Activated CD4-positive, alpha-beta memory T cell treated with anti-CD3 and anti-CD28 coated beads, Interleukin-2, amount 10 ng/mL, durations not matched to agents 7 days and 5 days (primary cell): ENCODE data around the gene PRKG1. TPM values are rescaled to one million over a fixed set of nuclear protein-coding genes. Genes with fewer than 3 reads are reported as not detected.

Source experiments
- CTCF ChIA-PET: fragments of 350-600 bp; sonication (Branson Sonifier 250); formaldehyde crosslinking; loops from one replicate; lab custom pipeline; 2021; ENCODE audit warnings: antibody characterized with exemption, inconsistent platforms; lab: Charles Lee
- POLR2A ChIA-PET: fragments of 350-600 bp; sonication (Branson Sonifier 250); formaldehyde crosslinking; loops from one replicate; lab custom pipeline; 2021; ENCODE audit warnings: antibody characterized with exemption; lab: Charles Lee
- DNase-seq: peaks from one replicate; pipeline ENCODE4 v3.0.0-alpha.2; 2020
- H3K27ac Mint-ChIP-seq: one replicate; pipeline ENCODE4 v1.8.0; 2021; ENCODE audit warnings: mild to moderate bottlenecking, mixed read lengths
- H3K27me3 Mint-ChIP-seq: one replicate; pipeline ENCODE4 v1.8.0; 2021; ENCODE audit warnings: mixed read lengths
- H3K36me3 Mint-ChIP-seq: one replicate; pipeline ENCODE4 v1.8.0; 2021; ENCODE audit warnings: low read depth, mixed read lengths
- H3K4me1 Mint-ChIP-seq: one replicate; pipeline ENCODE4 v1.8.0; 2021; ENCODE audit warnings: mixed read lengths
- H3K4me3 Mint-ChIP-seq: one replicate; pipeline ENCODE4 v1.8.0; 2021; ENCODE audit warnings: mild to moderate bottlenecking, mixed read lengths
- H3K9me3 Mint-ChIP-seq: one replicate; pipeline ENCODE4 v1.8.0; 2021; ENCODE audit warnings: mixed read lengths
- total RNA-seq, 2 experiments: library from RNA; stranded (reverse); gene quantifications; one replicate each; pipeline ENCODE4 v1.2.3, GENCODE V29; 2021

The PRKG1 gene
- total RNA-seq, 2 experiments from 2014 or later, result not detected

DNA sequence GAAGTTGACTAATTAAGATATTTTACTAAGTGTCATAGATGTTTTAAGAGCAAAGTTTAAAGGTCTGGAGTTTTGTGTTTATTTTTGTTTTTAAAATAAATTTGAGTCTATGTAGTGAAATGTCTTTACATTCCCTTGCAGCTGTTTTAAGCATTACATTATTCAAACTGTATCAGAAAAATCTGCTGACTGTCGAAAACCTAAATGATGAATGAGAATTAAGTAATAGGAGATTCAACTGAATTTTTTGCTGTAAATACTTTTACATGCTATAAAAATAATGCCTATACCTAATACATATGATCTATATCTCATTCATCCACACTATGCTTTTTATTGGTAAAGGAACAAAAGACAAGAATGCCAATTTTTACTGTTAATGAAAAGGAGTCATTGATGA lies 397.9 kb downstream of the PRKG1 start:
- Mint-ChIP-seq H3K9me3 (no peaks in the 10 kb centered on the region), H3K27me3 (no peaks in the 10 kb centered on the region), H3K4me3 (no peak overlapping the region), H3K27ac (no peak overlapping the region), H3K4me1 (no peaks in the 10 kb centered on the region), H3K36me3 (no peaks in the 10 kb centered on the region)
- DNase-seq, result no peak
- ChIA-PET CTCF (no interaction called here), POLR2A (no interaction called here)

DNA sequence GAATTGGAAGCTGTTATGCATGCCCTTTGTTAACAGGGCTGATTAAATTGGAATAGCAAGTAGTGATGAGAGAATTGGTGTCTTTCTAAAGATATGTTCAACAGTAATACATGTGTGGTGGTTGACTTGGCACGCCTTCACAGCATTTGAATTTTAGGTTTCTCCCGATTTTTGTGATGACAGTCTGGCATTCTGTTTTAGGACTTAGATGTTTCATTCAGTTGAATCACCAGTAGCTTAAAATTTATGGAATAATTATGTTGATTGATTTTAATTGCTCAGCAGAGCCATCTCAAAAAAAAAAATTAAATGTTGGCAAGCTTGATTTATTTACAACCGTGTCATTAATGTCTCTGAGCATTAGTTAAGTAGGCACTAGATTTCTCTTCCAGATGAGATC lies 405.4 kb downstream of the PRKG1 start:
- no peaks in the 10 kb centered on the region for H3K4me1 Mint-ChIP-seq
- POLR2A ChIA-PET, result no interaction called here
- no peaks in the 10 kb centered on the region for H3K9me3 Mint-ChIP-seq
- H3K4me3 Mint-ChIP-seq, result no peak overlapping the region
- H3K27me3 Mint-ChIP-seq, result no peaks in the 10 kb centered on the region
- no peaks in the 10 kb centered on the region for H3K36me3 Mint-ChIP-seq
- CTCF ChIA-PET, result no interaction called here
- DNase-seq, result no peak
- H3K27ac Mint-ChIP-seq, result no peak overlapping the region

DNA sequence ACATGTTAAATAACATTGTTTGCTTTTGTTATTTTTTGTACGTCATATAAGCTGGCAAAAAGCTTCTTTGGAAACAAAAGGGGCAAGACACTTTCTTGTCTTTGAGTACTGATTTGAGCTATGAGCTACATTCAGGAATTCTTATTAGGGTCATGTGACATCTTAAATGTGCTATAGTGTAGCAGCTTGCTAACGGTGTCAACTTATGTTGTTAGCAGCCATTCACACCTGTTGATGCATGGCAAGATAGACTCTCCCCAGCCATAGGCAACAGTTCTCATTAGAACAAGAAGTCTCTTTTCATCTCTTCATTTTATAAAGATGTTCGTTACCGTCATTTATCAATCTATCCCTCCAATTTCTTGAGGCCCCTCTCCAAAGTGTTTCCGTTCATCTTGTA lies 411.4 kb downstream of the PRKG1 start:
- no peak overlapping the region for H3K27ac Mint-ChIP-seq
- ChIA-PET CTCF (no interaction called here), POLR2A (no interaction called here)
- no peaks in the 10 kb centered on the region for H3K36me3 Mint-ChIP-seq
- no peaks in the 10 kb centered on the region for H3K27me3 Mint-ChIP-seq
- H3K9me3 Mint-ChIP-seq, result no peaks in the 10 kb centered on the region
- DNase-seq, result no peak
- H3K4me1 Mint-ChIP-seq, result no peaks in the 10 kb centered on the region
- no peak overlapping the region for H3K4me3 Mint-ChIP-seq

DNA sequence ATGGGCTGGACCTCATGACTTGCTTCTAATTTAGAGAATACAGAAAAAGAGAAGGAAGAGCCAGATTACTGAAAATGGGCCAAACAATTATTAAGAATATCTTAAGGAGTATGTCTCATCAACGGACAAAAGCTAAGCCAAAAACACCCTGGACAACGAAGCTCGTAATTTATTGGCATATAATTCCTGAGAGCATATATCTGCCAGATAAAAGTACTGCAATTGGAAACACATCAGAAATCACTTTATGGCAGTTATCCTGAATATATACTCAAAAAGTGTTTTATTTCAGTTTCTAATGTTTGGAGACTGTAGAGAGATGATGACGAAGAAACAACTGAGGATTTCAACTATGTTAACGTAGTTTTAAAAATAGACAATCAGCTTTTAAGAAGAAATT lies 413.3 kb downstream of the PRKG1 start:
- Mint-ChIP-seq H3K27me3 (no peaks in the 10 kb centered on the region), H3K4me1 (no peaks in the 10 kb centered on the region), H3K4me3 (no peak overlapping the region), H3K36me3 (no peaks in the 10 kb centered on the region), H3K9me3 (no peaks in the 10 kb centered on the region), H3K27ac (no peak overlapping the region)
- CTCF ChIA-PET, result no interaction called here
- DNase-seq, result no peak
- POLR2A ChIA-PET, result no interaction called here

DNA sequence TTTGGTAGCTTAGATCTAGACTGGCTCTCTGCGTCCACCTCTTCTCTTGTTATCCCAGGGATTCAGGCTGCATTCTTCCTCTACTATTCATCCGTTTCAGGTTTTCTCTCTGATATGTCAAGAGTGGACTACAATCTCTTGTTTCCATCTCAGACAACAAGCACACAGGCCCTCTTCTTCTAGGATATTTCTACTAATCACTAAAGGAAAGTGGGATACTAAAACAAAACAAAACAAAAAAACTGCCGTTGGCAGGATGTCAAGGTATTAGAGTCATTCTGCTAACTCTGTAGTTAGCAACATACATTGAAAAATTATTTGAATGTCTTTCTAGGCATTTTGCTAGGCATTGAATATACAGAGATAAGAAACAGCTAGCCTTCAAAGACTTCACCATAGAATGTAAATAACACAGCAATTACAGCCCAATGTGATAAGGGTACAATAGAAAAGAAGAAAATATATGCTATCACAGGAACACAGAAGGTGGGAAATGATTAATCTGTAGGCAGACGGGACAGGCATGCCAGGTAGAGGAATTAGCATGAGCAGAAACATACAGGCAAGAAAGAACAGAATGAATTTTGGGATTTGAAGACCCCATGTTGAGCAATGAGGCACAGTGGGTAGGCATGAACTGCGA lies 414.6 kb downstream of the PRKG1 start:
- H3K27me3 Mint-ChIP-seq, result no peaks in the 10 kb centered on the region
- no peaks in the 10 kb centered on the region for H3K9me3 Mint-ChIP-seq
- no peak overlapping the region for H3K4me3 Mint-ChIP-seq
- CTCF ChIA-PET, result no interaction called here
- POLR2A ChIA-PET, result no interaction called here
- no peaks in the 10 kb centered on the region for H3K36me3 Mint-ChIP-seq
- H3K27ac Mint-ChIP-seq, result no peak overlapping the region
- DNase-seq, result no peak
- H3K4me1 Mint-ChIP-seq, result no peaks in the 10 kb centered on the region

DNA sequence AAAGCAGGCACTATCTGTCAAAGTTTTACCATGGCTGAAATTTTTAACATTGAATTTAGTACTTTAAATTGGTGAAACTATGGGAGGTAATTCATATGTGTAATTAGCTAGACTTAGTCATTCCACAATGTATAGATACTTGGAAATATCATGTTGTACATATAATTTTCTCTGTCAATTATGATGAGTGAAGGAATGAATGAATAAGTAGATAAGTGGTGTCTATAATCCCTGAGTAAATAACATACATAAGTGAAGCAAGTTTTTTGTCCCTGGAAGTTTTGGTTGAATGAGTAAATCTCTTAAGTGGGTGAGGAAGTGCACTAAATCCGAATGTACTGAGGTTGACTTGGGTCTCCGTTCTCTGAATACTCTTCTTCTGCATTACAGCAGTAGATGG lies 424.1 kb downstream of the PRKG1 start:
- H3K36me3 Mint-ChIP-seq, result no peaks in the 10 kb centered on the region
- DNase-seq, result no peak
- H3K4me1 Mint-ChIP-seq, result no peaks in the 10 kb centered on the region
- ChIA-PET POLR2A (no interaction called here), CTCF (no interaction called here)
- no peak overlapping the region for H3K4me3 Mint-ChIP-seq
- no peak overlapping the region for H3K27ac Mint-ChIP-seq
- H3K9me3 Mint-ChIP-seq, result peaks cover 2% of the 10 kb centered on the region
- H3K27me3 Mint-ChIP-seq, result no peaks in the 10 kb centered on the region

DNA sequence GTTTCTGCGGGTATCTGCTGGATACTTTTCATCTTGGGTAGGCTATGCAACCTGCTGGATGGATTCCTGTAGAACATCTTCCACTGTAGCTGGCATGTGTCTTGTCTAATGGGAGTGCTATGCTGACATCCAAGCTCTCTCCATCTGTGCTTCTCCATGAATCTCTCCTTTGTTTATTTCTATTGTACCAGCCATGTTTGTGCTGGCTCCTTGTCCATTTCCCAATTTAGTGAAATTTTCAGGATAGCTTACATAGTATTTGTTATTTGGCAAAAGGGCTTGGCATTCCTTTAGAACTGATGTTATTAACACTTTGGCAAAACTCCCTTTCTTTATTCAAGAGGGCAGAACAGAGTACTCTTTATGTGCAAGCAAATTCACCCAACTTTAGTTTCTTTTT lies 427.1 kb downstream of the PRKG1 start:
- H3K4me1 Mint-ChIP-seq, result no peaks in the 10 kb centered on the region
- no peaks in the 10 kb centered on the region for H3K36me3 Mint-ChIP-seq
- POLR2A ChIA-PET, result no interaction called here
- H3K4me3 Mint-ChIP-seq, result no peak overlapping the region
- H3K27me3 Mint-ChIP-seq, result no peaks in the 10 kb centered on the region
- CTCF ChIA-PET, result no interaction called here
- H3K27ac Mint-ChIP-seq, result no peak overlapping the region
- no peaks in the 10 kb centered on the region for H3K9me3 Mint-ChIP-seq
- DNase-seq, result no peak

DNA sequence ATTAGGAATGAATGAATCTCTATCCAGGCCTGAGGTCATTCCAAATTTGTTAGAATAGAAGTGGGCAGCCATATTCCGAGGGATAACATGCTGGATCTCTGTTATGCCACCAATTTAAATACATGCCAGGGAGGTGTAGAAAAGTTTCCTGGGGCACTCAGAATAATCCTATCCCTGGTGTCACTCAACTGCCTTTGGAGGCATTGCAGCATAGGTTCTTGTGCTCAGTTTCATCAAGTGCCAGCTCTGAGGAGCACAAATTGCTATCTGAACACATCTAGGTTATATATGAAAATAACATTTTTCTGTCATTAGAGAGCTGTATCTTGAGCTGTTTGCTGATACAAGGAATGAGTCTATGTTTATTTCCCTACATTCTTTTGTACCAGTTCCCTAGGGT lies 427.8 kb downstream of the PRKG1 start:
- Mint-ChIP-seq H3K4me3 (no peak overlapping the region), H3K4me1 (no peaks in the 10 kb centered on the region), H3K27me3 (no peaks in the 10 kb centered on the region), H3K9me3 (no peaks in the 10 kb centered on the region), H3K27ac (no peak overlapping the region), H3K36me3 (no peaks in the 10 kb centered on the region)
- CTCF ChIA-PET, result no interaction called here
- no peak for DNase-seq
- POLR2A ChIA-PET, result no interaction called here

DNA sequence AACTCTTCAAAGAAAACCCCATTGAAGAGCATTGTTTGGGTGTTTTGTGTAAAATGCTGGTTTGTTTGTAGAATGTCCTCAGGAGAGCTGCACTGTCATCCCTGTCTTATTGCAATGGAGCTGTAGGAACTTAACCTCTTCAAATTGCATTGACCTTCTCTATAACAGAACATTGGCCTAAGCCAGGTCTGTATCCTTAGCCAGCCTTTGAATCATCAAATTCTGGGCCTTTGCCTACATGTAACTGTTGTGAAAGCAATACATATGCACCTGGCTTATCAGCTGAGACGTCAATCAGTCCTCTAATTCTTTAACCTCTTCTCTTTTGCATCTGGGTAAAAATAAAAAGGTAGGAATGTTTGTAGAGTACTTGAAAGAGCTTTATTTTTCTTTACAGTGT lies 429.1 kb downstream of the PRKG1 start:
- H3K4me1 Mint-ChIP-seq, result no peaks in the 10 kb centered on the region
- H3K36me3 Mint-ChIP-seq, result no peaks in the 10 kb centered on the region
- ChIA-PET CTCF (no interaction called here), POLR2A (no interaction called here)
- H3K4me3 Mint-ChIP-seq, result no peak overlapping the region
- no peaks in the 10 kb centered on the region for H3K9me3 Mint-ChIP-seq
- DNase-seq, result no peak
- H3K27me3 Mint-ChIP-seq, result no peaks in the 10 kb centered on the region
- no peak overlapping the region for H3K27ac Mint-ChIP-seq

DNA sequence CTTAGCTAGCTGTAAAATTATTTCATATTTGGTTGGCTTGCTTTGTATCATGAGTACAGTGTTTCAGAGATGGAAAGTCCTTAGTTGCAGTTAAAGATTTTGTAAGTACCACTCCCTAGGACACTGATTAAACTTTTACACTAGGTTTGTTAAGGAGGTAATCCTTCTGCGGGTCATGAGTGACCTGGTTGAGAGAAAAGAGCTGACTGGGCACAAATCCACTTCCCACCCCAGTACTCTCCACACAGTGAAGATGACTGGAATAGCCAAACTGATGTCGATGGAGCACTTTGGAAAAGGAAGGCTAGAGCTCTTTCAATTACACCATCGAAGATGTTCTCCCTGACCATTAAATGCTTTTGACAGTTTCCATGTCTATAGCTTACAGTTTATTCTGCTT lies 433.2 kb downstream of the PRKG1 start:
- no peak overlapping the region for H3K27ac Mint-ChIP-seq
- H3K9me3 Mint-ChIP-seq, result no peaks in the 10 kb centered on the region
- no peak overlapping the region for H3K4me3 Mint-ChIP-seq
- no peaks in the 10 kb centered on the region for H3K27me3 Mint-ChIP-seq
- DNase-seq, result no peak
- H3K4me1 Mint-ChIP-seq, result no peaks in the 10 kb centered on the region
- POLR2A ChIA-PET, result no interaction called here
- no peaks in the 10 kb centered on the region for H3K36me3 Mint-ChIP-seq
- CTCF ChIA-PET, result no interaction called here

DNA sequence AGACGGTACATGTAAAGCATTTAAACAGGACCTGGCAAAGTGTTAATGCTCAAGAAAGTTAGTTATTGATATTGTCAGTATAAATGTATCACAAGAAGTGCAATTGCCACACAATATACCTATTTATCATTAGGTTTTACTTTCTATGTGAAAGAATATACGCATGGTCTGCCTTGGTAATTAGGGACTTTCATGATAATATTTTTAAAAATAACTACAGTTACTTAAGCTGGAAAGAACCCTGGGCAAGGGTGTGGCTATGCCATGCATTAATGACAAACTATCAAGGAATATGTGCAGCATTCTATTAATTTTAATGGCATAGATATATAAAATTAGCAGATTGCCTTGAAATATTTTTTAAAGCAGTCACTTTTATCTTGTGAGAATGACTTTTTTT lies 433.9 kb downstream of the PRKG1 start:
- CTCF ChIA-PET, result no interaction called here
- Mint-ChIP-seq H3K36me3 (no peaks in the 10 kb centered on the region), H3K4me3 (no peak overlapping the region), H3K4me1 (no peaks in the 10 kb centered on the region), H3K27ac (no peak overlapping the region), H3K27me3 (no peaks in the 10 kb centered on the region), H3K9me3 (no peaks in the 10 kb centered on the region)
- no peak for DNase-seq
- POLR2A ChIA-PET, result no interaction called here

DNA sequence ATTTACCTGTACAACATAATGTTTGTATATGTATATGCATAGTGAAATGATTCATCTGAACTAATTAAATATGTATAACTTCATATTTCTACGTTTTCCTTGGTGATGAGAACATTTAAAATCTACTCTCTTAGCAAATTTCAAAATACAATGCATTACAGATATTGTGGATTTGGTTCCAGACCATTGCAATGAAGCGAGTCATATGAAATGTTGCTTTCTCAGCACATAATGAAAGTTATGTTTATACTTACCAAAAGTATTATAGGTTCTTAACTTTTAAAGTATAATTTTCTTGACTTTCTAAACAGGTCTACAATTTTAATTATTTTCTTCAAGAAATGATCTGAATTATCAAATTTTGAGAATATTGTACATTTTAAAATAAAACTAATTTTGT lies 435.9 kb downstream of the PRKG1 start:
- CTCF ChIA-PET, result no interaction called here
- DNase-seq, result no peak
- H3K27ac Mint-ChIP-seq, result no peak overlapping the region

DNA sequence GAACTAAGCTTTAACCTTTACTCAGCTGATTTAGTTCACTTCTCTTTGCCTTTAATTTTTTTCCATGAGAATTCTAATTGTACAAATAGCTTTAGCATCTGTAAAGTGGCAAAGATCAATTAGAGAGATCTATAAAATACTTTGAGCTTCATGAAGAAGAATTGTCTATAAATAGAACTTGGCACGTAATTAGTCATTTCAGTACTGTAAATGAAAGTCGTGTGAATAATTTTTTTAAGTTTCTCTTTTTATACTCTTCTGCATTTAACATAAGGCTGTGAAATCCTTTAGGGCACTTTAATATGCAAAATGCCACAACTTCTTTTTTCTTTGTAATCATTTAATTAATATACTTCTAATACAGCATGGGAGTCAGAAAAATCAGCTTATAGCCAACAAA lies 447.3 kb downstream of the PRKG1 start:
- Mint-ChIP-seq H3K27ac (no peak overlapping the region), H3K27me3 (no peaks in the 10 kb centered on the region), H3K36me3 (no peaks in the 10 kb centered on the region), H3K9me3 (no peaks in the 10 kb centered on the region), H3K4me3 (no peak overlapping the region), H3K4me1 (no peaks in the 10 kb centered on the region)
- DNase-seq, result no peak
- ChIA-PET CTCF (no interaction called here), POLR2A (no interaction called here)

More for the DNA sequence above, 435.9 kb downstream of the PRKG1 start:
- Mint-ChIP-seq H3K4me1 (no peaks in the 10 kb centered on the region), H3K4me3 (no peak overlapping the region), H3K27me3 (no peaks in the 10 kb centered on the region), H3K9me3 (no peaks in the 10 kb centered on the region), H3K36me3 (no peaks in the 10 kb centered on the region)
- POLR2A ChIA-PET, result no interaction called here

DNA sequence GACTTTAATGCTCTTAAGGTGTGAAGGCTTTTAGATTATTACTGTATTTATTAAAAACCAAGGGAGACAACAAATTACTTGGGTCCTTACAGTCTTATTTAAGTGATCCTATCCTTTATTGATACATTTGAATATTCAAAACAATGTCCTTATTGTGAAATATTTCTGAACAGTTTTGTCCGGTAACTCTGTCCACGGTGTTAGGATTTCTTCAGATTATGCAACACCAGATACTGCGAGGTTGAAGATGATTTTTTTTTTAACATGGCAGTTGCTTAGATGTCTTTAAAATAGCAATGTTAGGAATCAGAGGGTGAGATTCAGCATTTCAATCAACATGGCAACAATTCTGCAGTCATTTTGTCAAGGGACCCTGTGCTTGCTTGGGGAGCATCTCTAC lies 448.6 kb downstream of the PRKG1 start:
- Mint-ChIP-seq H3K27ac (no peak overlapping the region), H3K36me3 (no peaks in the 10 kb centered on the region), H3K4me3 (no peak overlapping the region), H3K9me3 (no peaks in the 10 kb centered on the region), H3K27me3 (no peaks in the 10 kb centered on the region), H3K4me1 (no peaks in the 10 kb centered on the region)
- ChIA-PET CTCF (no interaction called here), POLR2A (no interaction called here)
- DNase-seq, result no peak
